CD4-positive, alpha-beta T cell (primary cell): ENCODE results near the gene HSD3B7. TPM values are rescaled to one million over a fixed set of nuclear protein-coding genes. Genes with fewer than 3 reads are reported as not detected.

Experiments used
- ATAC-seq: fragments of 200-7000 bp; cut with Tn5 transposase; one replicate; pipeline ENCODE4 v1.10.0; 2022; ENCODE audit warnings: mild to moderate bottlenecking; ENCODE audit not compliant: poor library complexity
- CTCF ChIA-PET: fragments of 350-600 bp; sonication (Branson Sonifier 250); formaldehyde crosslinking; loops from one replicate; lab custom pipeline; 2021; ENCODE audit warnings: antibody characterized with exemption, inconsistent platforms; lab: Charles Lee
- POLR2A ChIA-PET: fragments of 350-600 bp; sonication (Branson Sonifier 250); formaldehyde crosslinking; loops from one replicate; lab custom pipeline; 2021; ENCODE audit warnings: antibody characterized with exemption, inconsistent platforms; lab: Charles Lee
- DNase-seq, 14 experiments: peaks; one replicate each; pipeline ENCODE4 v3.0.0-alpha.2; 2013 to 2020; ENCODE audit warnings: mixed read lengths in 2 of 14
- H3K27ac ChIP-seq, 2 donors: one replicate each; pipeline versions ENCODE4 v1.5.1 to v1.7.0; 2013; ENCODE audit warnings: low read length in 2 of 2, low read depth in 1 of 2, mild to moderate bottlenecking in 1 of 2
- H3K27me3 ChIP-seq, 2 experiments: 1 replicate in 1 of 2; 2 replicates in 1 of 2; pipeline versions ENCODE4 v1.6.1 to v1.7.0; 2013; ENCODE audit warnings: low read length in 2 of 2, control low read depth in 1 of 2, mild to moderate bottlenecking in 1 of 2, moderate library complexity in 1 of 2; ENCODE audit not compliant: insufficient read depth in 2 of 2, control insufficient read depth in 1 of 2
- H3K36me3 ChIP-seq: one replicate; pipeline ENCODE4 v1.6.1; 2013; ENCODE audit warnings: low read length, control low read depth; ENCODE audit not compliant: insufficient read depth
- H3K4me1 ChIP-seq: one replicate; pipeline ENCODE4 v1.6.1; 2013; ENCODE audit warnings: low read length, control low read depth; ENCODE audit not compliant: insufficient read depth
- H3K4me3 ChIP-seq: one replicate; pipeline ENCODE4 v1.5.1; 2013; ENCODE audit warnings: mild to moderate bottlenecking, low read length, moderate library complexity
- H3K9me3 ChIP-seq, 2 experiments: 1 replicate in 1 of 2; 2 replicates in 1 of 2; pipeline versions ENCODE4 v1.6.1 to v1.7.0; 2013; ENCODE audit warnings: low read length in 2 of 2, mild to moderate bottlenecking in 2 of 2, control low read depth in 1 of 2, moderate library complexity in 1 of 2; ENCODE audit not compliant: control insufficient read depth in 1 of 2, insufficient read depth in 1 of 2
- H3K27ac Mint-ChIP-seq: one replicate; pipeline ENCODE4 v1.8.0; 2020; ENCODE audit warnings: mixed read lengths
- H3K27me3 Mint-ChIP-seq: one replicate; pipeline ENCODE4 v1.8.0; 2021; ENCODE audit warnings: mixed read lengths
- H3K36me3 Mint-ChIP-seq: one replicate; pipeline ENCODE4 v1.8.0; 2021; ENCODE audit warnings: low read depth, mixed read lengths
- H3K4me1 Mint-ChIP-seq: one replicate; pipeline ENCODE4 v1.8.0; 2021; ENCODE audit warnings: low read depth, mixed read lengths
- H3K4me3 Mint-ChIP-seq: one replicate; pipeline ENCODE4 v1.8.0; 2020; ENCODE audit warnings: mild to moderate bottlenecking, mixed read lengths
- H3K9me3 Mint-ChIP-seq: one replicate; pipeline ENCODE4 v1.8.0; 2020; ENCODE audit warnings: mixed read lengths
- intact Hi-C, 2 experiments: fragments of 100-400 bp; cut with DNase I in 1 of 2; cut with micrococcal nuclease in 1 of 2; formaldehyde crosslinking; loops; one replicate each; pipeline versions ENCODE4 v1.15.1 to v1.9.0; 2023 to 2025; cut with DNase I, micrococcal nuclease
- total RNA-seq, 174 experiments: library from RNA in 2 of 174; stranded (reverse) in 2 of 174; gene quantifications; one replicate each; pipeline ENCODE4 v1.2.3 and lab custom pipeline; 2021 to 2026
- TF ChIP-seq, protein P1 (sequence below): fragments of 200-600 bp; IDR thresholded peaks from one replicate; pipeline ENCODE4 v1.8.0; 2022; ENCODE audit warnings: antibody characterized with exemption, mild to moderate bottlenecking

HSD3B7 gene
- total RNA-seq, 2 experiments from 2014 or later, result 0.11 TPM; not detected in 1

DNA sequence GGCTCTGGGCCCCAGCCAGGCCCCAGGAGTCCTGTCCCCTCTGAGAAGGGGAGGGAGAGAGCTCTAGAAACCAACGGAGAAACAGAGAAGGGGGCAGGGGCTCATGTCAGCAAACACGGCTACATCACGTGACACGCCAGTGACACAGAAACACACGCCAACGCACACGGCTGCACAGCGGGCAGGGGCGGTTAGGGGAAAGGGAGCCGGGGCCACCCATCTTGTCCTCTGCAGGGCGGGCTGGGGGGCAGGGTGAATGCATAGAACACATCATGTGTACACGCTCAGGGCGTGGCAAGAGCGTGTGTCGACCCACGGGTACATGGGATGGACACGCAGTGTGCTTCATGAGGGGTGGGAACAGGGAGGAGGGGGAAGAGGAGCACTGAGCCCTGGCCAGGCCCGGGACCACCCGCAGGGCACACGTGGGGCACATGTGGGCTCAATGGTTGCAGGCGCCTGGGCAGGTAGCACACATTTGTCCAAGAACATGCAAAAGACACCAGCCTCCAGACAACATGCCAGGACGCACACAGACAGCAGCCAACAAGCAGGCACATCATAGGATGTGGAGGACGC lies 4.6 kb downstream of the HSD3B7 start:
- Histone ChIP-seq H3K36me3 (peaks cover 4% of the 10 kb centered on the region), H3K27me3 (no peaks in the 10 kb centered on the region), H3K27ac (no peak overlapping the region), H3K4me1 (peaks cover 9% of the 10 kb centered on the region), H3K4me3 (no peak overlapping the region), H3K9me3 (no peaks in the 10 kb centered on the region)
- Mint-ChIP-seq H3K36me3 (no peaks in the 10 kb centered on the region), H3K9me3 (no peaks in the 10 kb centered on the region), H3K27ac (no peak overlapping the region), H3K27me3 (no peaks in the 10 kb centered on the region), H3K4me3 (no peak overlapping the region), H3K4me1 (no peaks in the 10 kb centered on the region)
- intact Hi-C loops, result loop anchor here (5.0 to 10.0 kb wide), 4 partner anchors 305 to 705 kb away; no protein-coding TSS in a partner anchor
- TF ChIP-seq, protein P1, sequence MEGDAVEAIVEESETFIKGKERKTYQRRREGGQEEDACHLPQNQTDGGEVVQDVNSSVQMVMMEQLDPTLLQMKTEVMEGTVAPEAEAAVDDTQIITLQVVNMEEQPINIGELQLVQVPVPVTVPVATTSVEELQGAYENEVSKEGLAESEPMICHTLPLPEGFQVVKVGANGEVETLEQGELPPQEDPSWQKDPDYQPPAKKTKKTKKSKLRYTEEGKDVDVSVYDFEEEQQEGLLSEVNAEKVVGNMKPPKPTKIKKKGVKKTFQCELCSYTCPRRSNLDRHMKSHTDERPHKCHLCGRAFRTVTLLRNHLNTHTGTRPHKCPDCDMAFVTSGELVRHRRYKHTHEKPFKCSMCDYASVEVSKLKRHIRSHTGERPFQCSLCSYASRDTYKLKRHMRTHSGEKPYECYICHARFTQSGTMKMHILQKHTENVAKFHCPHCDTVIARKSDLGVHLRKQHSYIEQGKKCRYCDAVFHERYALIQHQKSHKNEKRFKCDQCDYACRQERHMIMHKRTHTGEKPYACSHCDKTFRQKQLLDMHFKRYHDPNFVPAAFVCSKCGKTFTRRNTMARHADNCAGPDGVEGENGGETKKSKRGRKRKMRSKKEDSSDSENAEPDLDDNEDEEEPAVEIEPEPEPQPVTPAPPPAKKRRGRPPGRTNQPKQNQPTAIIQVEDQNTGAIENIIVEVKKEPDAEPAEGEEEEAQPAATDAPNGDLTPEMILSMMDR, result no peak
- ATAC-seq (no peak), DNase-seq (no peak)
- CTCF ChIA-PET, result no interaction called here
- POLR2A ChIA-PET, result no interaction called here

DNA sequence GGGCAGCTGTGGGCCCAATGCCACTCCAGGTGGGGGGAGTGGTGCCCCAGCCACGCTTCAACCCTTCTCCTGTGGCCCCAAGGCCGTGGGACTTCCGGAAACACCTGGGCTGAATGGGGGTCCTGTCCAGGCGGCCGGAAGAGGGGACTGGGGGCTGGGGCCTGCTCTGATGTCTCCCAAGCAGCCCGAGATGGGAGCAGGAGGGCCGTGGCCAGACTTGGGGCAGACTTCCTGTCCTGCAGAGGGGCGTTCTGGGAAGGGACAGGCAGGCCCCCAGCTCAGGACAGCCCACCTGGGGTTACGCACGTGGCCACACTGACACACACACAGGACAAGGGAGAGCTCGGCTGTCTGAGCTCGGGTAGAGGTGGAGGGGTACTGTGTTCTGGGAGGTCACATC lies 5.1 kb downstream of the HSD3B7 start:
- POLR2A ChIA-PET, result no interaction called here
- CTCF ChIA-PET, result no interaction called here
- peaks cover 4% of the 10 kb centered on the region for H3K4me1 ChIP-seq
- H3K36me3 Mint-ChIP-seq, result no peaks in the 10 kb centered on the region
- no peaks in the 10 kb centered on the region for H3K4me1 Mint-ChIP-seq
- H3K27me3 Mint-ChIP-seq, result no peaks in the 10 kb centered on the region
- no peak for ATAC-seq
- H3K27ac ChIP-seq, result no peak overlapping the region
- TF ChIP-seq, protein P1, result no peak
- H3K9me3 Mint-ChIP-seq, result no peaks in the 10 kb centered on the region
- no peak for DNase-seq
- H3K4me3 Mint-ChIP-seq, result no peak overlapping the region
- no peaks in the 10 kb centered on the region for H3K9me3 ChIP-seq
- no peak overlapping the region for H3K27ac Mint-ChIP-seq
- no peaks in the 10 kb centered on the region for H3K27me3 ChIP-seq
- no peaks in the 10 kb centered on the region for H3K36me3 ChIP-seq
- no peak overlapping the region for H3K4me3 ChIP-seq
- intact Hi-C loops, result no loop called here

DNA sequence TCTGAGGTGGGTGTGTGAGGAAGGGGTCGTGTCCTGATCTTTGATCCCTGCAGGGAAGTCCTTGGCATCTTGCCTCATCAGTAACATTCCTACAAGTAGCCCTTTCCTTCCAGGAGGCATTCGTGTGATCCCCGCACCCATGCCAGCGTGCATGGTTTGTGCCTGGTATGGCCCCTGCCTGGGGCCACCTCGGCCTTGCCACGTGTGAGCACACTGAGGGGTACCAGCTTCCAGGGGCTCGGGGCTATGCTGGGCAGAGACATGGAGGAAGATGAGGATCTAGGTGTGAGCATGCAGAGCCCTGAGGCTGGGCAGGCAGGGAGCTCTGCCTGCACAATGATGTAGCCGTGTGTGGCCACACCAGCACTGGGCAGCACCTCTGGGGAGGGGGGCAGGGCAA lies 6.0 kb downstream of the HSD3B7 start:
- Histone ChIP-seq H3K9me3 (no peaks in the 10 kb centered on the region), H3K27me3 (no peaks in the 10 kb centered on the region), H3K4me3 (no peak overlapping the region), H3K4me1 (no peaks in the 10 kb centered on the region), H3K36me3 (no peaks in the 10 kb centered on the region), H3K27ac (no peak overlapping the region)
- H3K36me3 Mint-ChIP-seq, result no peaks in the 10 kb centered on the region
- intact Hi-C loops, result no loop called here
- no peaks in the 10 kb centered on the region for H3K27me3 Mint-ChIP-seq
- no peak for ATAC-seq
- DNase-seq, result no peak
- no peak overlapping the region for H3K4me3 Mint-ChIP-seq
- CTCF ChIA-PET, result no interaction called here
- no peaks in the 10 kb centered on the region for H3K4me1 Mint-ChIP-seq
- no peak overlapping the region for H3K27ac Mint-ChIP-seq
- TF ChIP-seq, protein P1, result no peak
- POLR2A ChIA-PET, result no interaction called here
- no peaks in the 10 kb centered on the region for H3K9me3 Mint-ChIP-seq
